HCT116 (cell line): ENCODE measurements around the gene KLHL5. TPM values are rescaled to one million over a fixed set of nuclear protein-coding genes. Genes with fewer than 3 reads are reported as not detected.

ENCODE experiments used
- ATAC-seq: fragments of 200-7000 bp; cut with Tn5 transposase; 2 replicates; pipeline ENCODE4 v1.9.1; 2020; ENCODE audit warnings: mild to moderate bottlenecking, moderate library complexity
- BruUV-seq: library from RNA; stranded (reverse); fragments of 400-500 nt; replicated peaks from 2 replicates; lab custom pipeline; 2021; lab: Mats Ljungman, UMichigan
- CTCF ChIA-PET: fragments of 300-600 bp; sonication (Branson Sonifier 250); formaldehyde crosslinking; loops from one replicate; lab custom pipeline; 2021; ENCODE audit warnings: antibody characterized with exemption; lab: Charles Lee
- POLR2A ChIA-PET: fragments of 300-600, 350-600 bp; sonication (Branson Sonifier 250); formaldehyde crosslinking; loops from one replicate; lab custom pipeline; 2021; ENCODE audit warnings: antibody characterized with exemption; lab: Charles Lee
- RAD21 ChIA-PET, 2 experiments: fragments of 300-600 bp; sonication (Branson Sonifier 250); formaldehyde crosslinking; loops; one replicate each; lab custom pipeline; 2023; ENCODE audit warnings: low total read pairs in 2 of 2; ENCODE audit not compliant: uncharacterized antibody in 2 of 2, unreplicated experiment in 2 of 2, low non-redundant PET in 1 of 2; lab: Charles Lee
- DNase-seq: peaks from one replicate; pipeline ENCODE4 v3.0.0-alpha.2; 2010; ENCODE audit warnings: low read depth, low spot score
- H2AFZ ChIP-seq: fragments of 200-600 bp; shearing (Covaris generic), sonication (generic); 2 replicates; pipeline ENCODE4 v1.6.1; 2017; ENCODE audit warnings: low read depth, mixed run types, mixed read lengths, antibody characterized with exemption, low read length; ENCODE audit not compliant: poor library complexity, severe bottlenecking
- H3K27ac ChIP-seq: 2 replicates; pipeline ENCODE4 v1.5.1; 2012; ENCODE audit warnings: low read depth, low read length
- H3K27me3 ChIP-seq: fragments of 200-600 bp; sonication (generic); 2 replicates; pipeline ENCODE4 v1.6.1; 2016; ENCODE audit warnings: mixed run types, low read length, mixed read lengths; ENCODE audit not compliant: insufficient read depth
- H3K36me3 ChIP-seq, 2 experiments: fragments of 200-500 bp in 1 of 2; fragments of 200-600 bp in 1 of 2; sonication (Bioruptor generic) in 1 of 2; sonication (generic) in 1 of 2; 2 replicates each; pipeline versions ENCODE4 v1.5.1 to v1.6.1; 2014 to 2016; ENCODE audit warnings: low read length in 2 of 2, inconsistent platforms in 1 of 2, mixed read lengths in 1 of 2, mixed run types in 1 of 2; ENCODE audit not compliant: insufficient read depth in 2 of 2, control insufficient read depth in 1 of 2
- H3K4me1 ChIP-seq, 2 experiments: fragments of 200-600 bp in 1 of 2; sonication (generic) in 1 of 2; 2 replicates each; pipeline versions ENCODE4 v1.5.1 to v1.6.1; 2012 to 2017; ENCODE audit warnings: low read length in 2 of 2, inconsistent platforms in 1 of 2, mild to moderate bottlenecking in 1 of 2, mixed read lengths in 1 of 2, mixed run types in 1 of 2, moderate library complexity in 1 of 2; ENCODE audit not compliant: insufficient read depth in 2 of 2, control insufficient read depth in 1 of 2
- H3K4me2 ChIP-seq: fragments of 200-600 bp; sonication (generic); 2 replicates; pipeline ENCODE4 v1.6.1; 2017; ENCODE audit warnings: mixed run types, low read length, mixed read lengths
- H3K4me3 ChIP-seq, 2 experiments: fragments of 200-600 bp in 1 of 2; sonication (generic) in 1 of 2; replicated peaks in 1 of 2; 2 replicates each; pipeline ENCODE4 v1.5.1; 2011 to 2016; ENCODE audit warnings: low read length in 2 of 2, control low read depth in 1 of 2, low read depth in 1 of 2, mild to moderate bottlenecking in 1 of 2, mixed read lengths in 1 of 2, mixed run types in 1 of 2
- H3K79me2 ChIP-seq: fragments of 200-600 bp; sonication (generic); 2 replicates; pipeline ENCODE4 v1.6.1; 2017; ENCODE audit warnings: mild to moderate bottlenecking, mixed run types, low read length, moderate library complexity, mixed read lengths; ENCODE audit not compliant: insufficient read depth
- H3K9ac ChIP-seq: fragments of 200-600 bp; sonication (generic); 2 replicates; pipeline ENCODE4 v1.6.1; 2016; ENCODE audit warnings: low read length, mixed read lengths
- H3K9me2 ChIP-seq: fragments of 200-600 bp; sonication (generic), shearing (Covaris generic); 2 replicates; pipeline ENCODE4 v1.6.1; 2017; ENCODE audit warnings: mixed run types, mild to moderate bottlenecking, moderate library complexity; ENCODE audit not compliant: insufficient read depth
- H3K9me3 ChIP-seq, 2 experiments: fragments of 200-500 bp in 1 of 2; fragments of 200-600 bp in 1 of 2; sonication (Bioruptor generic) in 1 of 2; sonication (generic) in 1 of 2; 2 replicates each; pipeline ENCODE4 v1.6.1; 2014 to 2017; ENCODE audit warnings: low read length in 2 of 2, mixed read lengths in 2 of 2, inconsistent platforms in 1 of 2, low read depth in 1 of 2, mild to moderate bottlenecking in 1 of 2, mixed run types in 1 of 2, moderate library complexity in 1 of 2; ENCODE audit not compliant: control insufficient read depth in 1 of 2, insufficient read depth in 1 of 2
- H4K20me1 ChIP-seq: fragments of 200-600 bp; sonication (generic), shearing (Covaris generic); 2 replicates; pipeline ENCODE4 v1.6.1; 2017; ENCODE audit warnings: mixed run types, mild to moderate bottlenecking, moderate library complexity; ENCODE audit not compliant: insufficient read depth
- CEBPB ChIP-seq: IDR thresholded peaks from 2 replicates; pipeline ENCODE4 v1.6.1; 2012; ENCODE audit warnings: low read depth
- EZH2 ChIP-seq: fragments of 200-600 bp; sonication (generic); IDR thresholded peaks from 2 replicates; pipeline ENCODE4 v1.6.1; 2017; ENCODE audit warnings: antibody characterized with exemption, mixed run types
- FOSL1 ChIP-seq: IDR thresholded peaks from 2 replicates; pipeline ENCODE4 v1.6.1; 2012; ENCODE audit warnings: low read depth
- JUND ChIP-seq: IDR thresholded peaks from 2 replicates; pipeline ENCODE4 v1.6.1; 2012
- POLR2A ChIP-seq: IDR thresholded peaks from 2 replicates; pipeline ENCODE4 v1.7.0; 2011; ENCODE audit warnings: borderline replicate concordance; ENCODE audit not compliant: insufficient read depth, insufficient read length; ENCODE audit errors: extremely low read depth
- POLR2AphosphoS5 ChIP-seq: IDR thresholded peaks from 2 replicates; pipeline ENCODE4 v1.6.1; 2011; ENCODE audit warnings: mild to moderate bottlenecking, low read depth, low read length, moderate library complexity
- SRF ChIP-seq: IDR thresholded peaks from 2 replicates; pipeline ENCODE4 v1.6.1; 2012; ENCODE audit warnings: low read depth
- ZNF274 ChIP-seq: fragments of 200-500 bp; sonication (Bioruptor generic); IDR thresholded peaks from 2 replicates; pipeline ENCODE4 v1.6.1; 2014; ENCODE audit warnings: mild to moderate bottlenecking, low read depth, low read length, inconsistent platforms
- intact Hi-C: fragments of 100-400 bp; cut with micrococcal nuclease; formaldehyde crosslinking; loops from 2 replicates; pipeline ENCODE4 v1.10.0; 2022
- total RNA-seq: library from RNA; stranded (reverse); gene quantifications from one replicate; pipeline ENCODE4 v1.2.1, GENCODE V29; 2021; ENCODE audit not compliant: unreplicated experiment
- TF ChIP-seq, protein P1 (sequence below): IDR thresholded peaks from 2 replicates; pipeline ENCODE4 v1.6.1; 2011; ENCODE audit warnings: mild to moderate bottlenecking, low read length, moderate library complexity; ENCODE audit not compliant: insufficient replicate concordance; ENCODE audit errors: extremely low read depth

Gene KLHL5
- total RNA-seq, 1 experiment from 2014 or later, result 20.8 TPM

DNA sequence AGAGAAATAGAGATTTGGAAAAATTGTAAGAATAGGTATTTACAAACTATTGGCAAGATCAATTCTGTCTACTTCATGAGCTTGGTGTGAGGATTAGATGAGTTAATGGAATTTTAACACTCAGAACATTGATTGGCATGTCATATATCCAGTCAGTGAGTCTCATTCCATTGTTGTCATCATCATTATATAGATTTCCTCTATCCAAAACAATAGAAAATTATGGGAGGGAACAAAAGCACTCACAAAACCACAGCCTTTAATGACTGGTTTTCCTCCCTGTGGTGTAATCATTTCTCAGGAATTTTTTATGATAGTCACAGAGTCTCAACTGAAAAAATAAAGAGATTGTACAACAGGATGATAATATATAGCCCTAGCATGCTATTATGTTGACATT lies 21.1 kb downstream of the KLHL5 start (continued):
- no peak for TF ChIP-seq ZNF274
- TF ChIP-seq CEBPB, result no peak
- TF ChIP-seq POLR2AphosphoS5, result no peak
- no peak for TF ChIP-seq SRF
- no peak for TF ChIP-seq EZH2

DNA sequence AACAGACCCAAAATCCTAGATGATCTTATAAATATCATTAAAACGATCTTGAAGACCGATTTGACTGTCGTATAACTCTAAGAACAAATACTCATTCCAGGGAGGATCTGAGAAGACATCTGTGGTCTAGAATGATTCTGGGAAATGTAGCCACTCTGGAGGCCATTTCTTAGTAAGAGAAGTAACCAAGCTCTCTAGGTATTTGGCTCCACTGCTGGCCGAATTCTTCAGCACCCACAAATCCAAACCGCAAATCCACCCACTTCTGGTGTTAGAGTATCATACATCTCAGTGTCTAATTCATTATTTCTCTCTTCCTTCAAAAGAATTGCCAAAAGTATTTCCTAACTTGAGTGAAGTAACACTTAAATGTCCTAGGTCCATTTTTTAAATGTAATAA lies 23.9 kb downstream of the KLHL5 start:
- H3K27ac ChIP-seq, result no peak overlapping the region
- DNase-seq (no peak), ATAC-seq (no peak)
- no peak overlapping the region for H3K4me3 ChIP-seq
- CTCF ChIA-PET, result no interaction called here
- no peaks in the 10 kb centered on the region for H3K79me2 ChIP-seq
- no peak for TF ChIP-seq POLR2A
- TF ChIP-seq, protein P1, sequence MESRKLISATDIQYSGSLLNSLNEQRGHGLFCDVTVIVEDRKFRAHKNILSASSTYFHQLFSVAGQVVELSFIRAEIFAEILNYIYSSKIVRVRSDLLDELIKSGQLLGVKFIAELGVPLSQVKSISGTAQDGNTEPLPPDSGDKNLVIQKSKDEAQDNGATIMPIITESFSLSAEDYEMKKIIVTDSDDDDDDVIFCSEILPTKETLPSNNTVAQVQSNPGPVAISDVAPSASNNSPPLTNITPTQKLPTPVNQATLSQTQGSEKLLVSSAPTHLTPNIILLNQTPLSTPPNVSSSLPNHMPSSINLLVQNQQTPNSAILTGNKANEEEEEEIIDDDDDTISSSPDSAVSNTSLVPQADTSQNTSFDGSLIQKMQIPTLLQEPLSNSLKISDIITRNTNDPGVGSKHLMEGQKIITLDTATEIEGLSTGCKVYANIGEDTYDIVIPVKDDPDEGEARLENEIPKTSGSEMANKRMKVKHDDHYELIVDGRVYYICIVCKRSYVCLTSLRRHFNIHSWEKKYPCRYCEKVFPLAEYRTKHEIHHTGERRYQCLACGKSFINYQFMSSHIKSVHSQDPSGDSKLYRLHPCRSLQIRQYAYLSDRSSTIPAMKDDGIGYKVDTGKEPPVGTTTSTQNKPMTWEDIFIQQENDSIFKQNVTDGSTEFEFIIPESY, result no peak
- no peak for TF ChIP-seq JUND
- TF ChIP-seq FOSL1, result no peak
- TF ChIP-seq CEBPB, result no peak
- intact Hi-C loops, result no loop called here
- no peaks in the 10 kb centered on the region for H3K27me3 ChIP-seq
- RAD21 ChIA-PET, result no interaction called here
- no peaks in the 10 kb centered on the region for H3K9me3 ChIP-seq
- no peaks in the 10 kb centered on the region for H3K36me3 ChIP-seq
- H3K4me1 ChIP-seq, result no peaks in the 10 kb centered on the region
- H2AFZ ChIP-seq, result no peak overlapping the region
- no peaks in the 10 kb centered on the region for H3K9me2 ChIP-seq
- no TSS peak for BruUV-seq
- H4K20me1 ChIP-seq, result no peaks in the 10 kb centered on the region
- POLR2A ChIA-PET, result interaction anchor here (1.0 kb wide), 1 partner anchor 98 kb away, joined by 3 read pairs; no protein-coding TSS in a partner anchor
- H3K4me2 ChIP-seq, result no peak overlapping the region
- H3K9ac ChIP-seq, result no peak overlapping the region
